Mesenchymal stem cell (in vitro differentiated cells and primary cell): ENCODE measurements around the gene AGPAT2.
"Not testable (repeated sequence)": the region's sequence is repeated elsewhere in the genome, so short reads cannot be mapped to it uniquely, and the experiment has no call there.

ENCODE experiments used
- DNase-seq: peaks from one replicate; pipeline ENCODE4 v3.0.0-alpha.2; 2013
- H2AFZ ChIP-seq: one replicate; pipeline ENCODE4 v1.6.1; 2013; ENCODE audit warnings: low read depth, mild to moderate bottlenecking, control low read depth, inconsistent platforms, low read length, moderate library complexity
- H2AK5ac ChIP-seq: 2 replicates; pipeline ENCODE4 v1.6.1; 2013; ENCODE audit warnings: low read length, moderate library complexity, mild to moderate bottlenecking, inconsistent platforms; ENCODE audit not compliant: severe bottlenecking
- H2BK120ac ChIP-seq: one replicate; pipeline ENCODE4 v1.6.1; 2013; ENCODE audit warnings: low read depth, mild to moderate bottlenecking, inconsistent platforms, low read length, moderate library complexity
- H2BK12ac ChIP-seq, 2 experiments: one replicate each; pipeline ENCODE4 v1.6.1; 2013; ENCODE audit warnings: inconsistent platforms in 2 of 2, low read length in 2 of 2, mild to moderate bottlenecking in 2 of 2, moderate library complexity in 2 of 2, control low read depth in 1 of 2
- H2BK15ac ChIP-seq: one replicate; pipeline ENCODE4 v1.6.1; 2013; ENCODE audit warnings: mild to moderate bottlenecking, low read depth, inconsistent platforms; ENCODE audit not compliant: poor library complexity, severe bottlenecking
- H2BK5ac ChIP-seq: 2 replicates; pipeline ENCODE4 v1.6.1; 2013; ENCODE audit warnings: low read depth, mild to moderate bottlenecking, low read length, control low read depth, inconsistent platforms; ENCODE audit not compliant: poor library complexity, severe bottlenecking
- H3K14ac ChIP-seq, 2 experiments: one replicate each; pipeline ENCODE4 v1.6.1; 2013; ENCODE audit warnings: inconsistent platforms in 2 of 2, low read length in 2 of 2, control low read depth in 1 of 2, mild to moderate bottlenecking in 1 of 2, moderate library complexity in 1 of 2
- H3K18ac ChIP-seq, 2 experiments: one replicate each; pipeline ENCODE4 v1.6.1; 2013; ENCODE audit warnings: inconsistent platforms in 2 of 2, low read length in 2 of 2, control low read depth in 1 of 2, low read depth in 1 of 2, mild to moderate bottlenecking in 1 of 2
- H3K23ac ChIP-seq, 2 experiments: one replicate each; pipeline ENCODE4 v1.6.1; 2013; ENCODE audit warnings: inconsistent platforms in 2 of 2, low read length in 2 of 2, mild to moderate bottlenecking in 2 of 2, moderate library complexity in 2 of 2, control low read depth in 1 of 2
- H3K27ac ChIP-seq: 2 replicates; pipeline ENCODE4 v1.5.1; 2013; ENCODE audit warnings: mild to moderate bottlenecking, moderate library complexity, low read length, control low read depth, inconsistent platforms; ENCODE audit not compliant: poor library complexity, severe bottlenecking
- H3K27me3 ChIP-seq, 2 experiments: 2 replicates each; pipeline versions ENCODE4 v1.6.1 to v1.7.0; 2013; ENCODE audit warnings: low read length in 2 of 2, mild to moderate bottlenecking in 2 of 2, moderate library complexity in 2 of 2, control low read depth in 1 of 2, inconsistent platforms in 1 of 2; ENCODE audit not compliant: control insufficient read depth in 1 of 2, insufficient read depth in 1 of 2
- H3K36me3 ChIP-seq, 2 experiments: 2 replicates each; pipeline versions ENCODE4 v1.6.1 to v1.7.0; 2013; ENCODE audit warnings: low read length in 2 of 2, control low read depth in 1 of 2, inconsistent platforms in 1 of 2, low read depth in 1 of 2, mild to moderate bottlenecking in 1 of 2; ENCODE audit not compliant: insufficient read depth in 2 of 2, control insufficient read depth in 1 of 2
- H3K4ac ChIP-seq, 2 experiments: one replicate each; pipeline ENCODE4 v1.6.1; 2013; ENCODE audit warnings: inconsistent platforms in 2 of 2, low read length in 2 of 2, mild to moderate bottlenecking in 2 of 2, moderate library complexity in 2 of 2, control low read depth in 1 of 2, low read depth in 1 of 2
- H3K4me1 ChIP-seq: 2 replicates; pipeline ENCODE4 v1.6.1; 2013; ENCODE audit warnings: low read depth, low read length, control low read depth; ENCODE audit not compliant: control insufficient read depth, insufficient read depth
- H3K4me2 ChIP-seq: 2 replicates; pipeline ENCODE4 v1.6.1; 2013; ENCODE audit warnings: low read length, mild to moderate bottlenecking, inconsistent platforms; ENCODE audit not compliant: poor library complexity, severe bottlenecking
- H3K4me3 ChIP-seq, 2 experiments: 2 replicates each; pipeline versions ENCODE4 v1.5.1 to v1.7.0; 2013; ENCODE audit warnings: low read length in 2 of 2, mild to moderate bottlenecking in 2 of 2, control low read depth in 1 of 2, low read depth in 1 of 2; ENCODE audit not compliant: insufficient read depth in 1 of 2
- H3K79me1 ChIP-seq: replicated peaks from 2 replicates; pipeline ENCODE4 v1.6.1; 2013; ENCODE audit warnings: mild to moderate bottlenecking, control low read depth, low read length, inconsistent platforms; ENCODE audit not compliant: poor library complexity, severe bottlenecking
- H3K9ac ChIP-seq: 2 replicates; pipeline ENCODE4 v1.7.0; 2013; ENCODE audit warnings: mild to moderate bottlenecking, low read length, moderate library complexity
- H3K9me3 ChIP-seq: 2 replicates; pipeline ENCODE4 v1.7.0; 2013; ENCODE audit warnings: mild to moderate bottlenecking, low read length; ENCODE audit not compliant: control insufficient read depth
- H4K8ac ChIP-seq: one replicate; pipeline ENCODE4 v1.6.1; 2013; ENCODE audit warnings: inconsistent platforms, mild to moderate bottlenecking, low read length, moderate library complexity
- H4K91ac ChIP-seq: one replicate; pipeline ENCODE4 v1.6.1; 2013; ENCODE audit warnings: mild to moderate bottlenecking, low read length, inconsistent platforms
- WGBS: methylation state at CpG from one replicate; pipeline ENCODE4 v1.1.7; 2013; ENCODE audit warnings: mixed read lengths; 5-methylcytosine and 5-hydroxymethylcytosine counted together

AGPAT2 gene

DNA sequence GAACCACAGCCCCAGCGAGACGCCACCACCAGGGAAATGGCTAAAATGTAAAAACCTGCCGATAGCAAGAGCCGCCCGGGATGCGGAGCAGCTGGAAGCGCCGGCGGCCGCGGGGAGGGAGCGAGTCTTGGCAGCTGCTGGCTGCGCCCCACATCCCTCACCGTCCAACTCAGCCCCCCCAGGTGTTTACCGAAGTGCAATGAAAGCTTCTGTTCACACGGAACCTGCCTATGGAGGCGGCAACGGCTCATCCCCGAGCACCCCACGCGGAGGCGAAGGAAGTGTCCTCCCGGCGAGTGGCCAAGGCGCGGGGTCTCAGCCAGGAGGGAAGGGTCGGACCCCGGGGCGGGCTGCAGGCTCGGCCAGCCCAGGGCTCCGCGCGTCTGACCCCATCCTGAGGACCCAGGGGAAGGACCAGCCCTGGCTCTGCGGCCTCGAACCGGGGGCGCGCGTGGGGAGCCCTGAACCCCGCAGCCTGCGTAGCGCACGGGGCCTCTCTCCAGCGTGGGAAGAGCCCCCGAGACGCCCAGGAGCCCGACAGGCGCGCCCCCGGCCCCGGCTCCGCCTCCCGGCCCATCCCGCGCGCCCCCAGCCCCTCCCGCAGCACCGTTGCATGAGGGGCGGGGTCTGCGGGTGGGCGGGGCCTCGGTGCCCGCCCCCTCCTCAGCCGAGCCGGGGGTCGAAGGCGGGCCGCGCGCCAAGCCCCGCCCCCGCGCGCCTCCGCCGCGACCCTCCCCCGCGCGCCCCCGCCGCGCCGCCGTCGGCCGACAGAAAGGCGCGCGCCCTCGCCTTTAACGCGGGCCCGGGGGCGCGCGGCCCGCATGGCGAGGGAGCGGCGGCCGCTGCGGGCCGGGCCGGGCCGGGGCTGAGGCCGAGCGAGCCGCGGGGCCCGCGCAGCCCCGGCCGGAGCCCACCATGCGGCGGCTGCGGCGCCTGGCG, 24.8 kb upstream of the AGPAT2 start, which contains the start of gene DIPK1B:
TSS of gene DIPK1B (plus strand) at position 822 of the 939 bp plus-strand sequence. CDS start at position 916, 94 bp downstream.
- Histone ChIP-seq H3K79me1 (peaks cover 3% of the 10 kb centered on the region), H3K4ac (peak within 1 kb of the TSS; percentile 35 to 46), H2BK15ac (peak within 1 kb of the TSS; percentile 57), H2AFZ (peak within 1 kb of the TSS; percentile 39), H3K36me3 (peaks cover 0 to 6% of the 10 kb centered on the region in 2 experiments), H4K91ac (peak within 1 kb of the TSS; percentile 56), H3K9me3 (no peaks in the 10 kb centered on the region), H3K4me3 (peak within 1 kb of the TSS in 1 of 2 experiments; percentile 66), H2BK120ac (no peak within 1 kb of the TSS), H2AK5ac (no peak within 1 kb of the TSS), H3K4me2 (peak within 1 kb of the TSS; percentile 77), H3K27me3 (peaks cover 4 to 48% of the 10 kb centered on the region in 2 experiments), H2BK12ac (peak within 1 kb of the TSS in 1 of 2 experiments; percentile 65), H3K23ac (peak within 1 kb of the TSS in 1 of 2 experiments; percentile 87), H3K18ac (peak within 1 kb of the TSS in 1 of 2 experiments; percentile 30), H2BK5ac (no peak within 1 kb of the TSS), H3K4me1 (peaks cover 23% of the 10 kb centered on the region), H3K14ac (no peak within 1 kb of the TSS), H3K27ac (no peak within 1 kb of the TSS), H4K8ac (peak within 1 kb of the TSS; percentile 71), H3K9ac (no peak within 1 kb of the TSS)
- no peak for DNase-seq
- 2% methylated on average over 93 of the region's 119 CpGs for WGBS

DNA sequence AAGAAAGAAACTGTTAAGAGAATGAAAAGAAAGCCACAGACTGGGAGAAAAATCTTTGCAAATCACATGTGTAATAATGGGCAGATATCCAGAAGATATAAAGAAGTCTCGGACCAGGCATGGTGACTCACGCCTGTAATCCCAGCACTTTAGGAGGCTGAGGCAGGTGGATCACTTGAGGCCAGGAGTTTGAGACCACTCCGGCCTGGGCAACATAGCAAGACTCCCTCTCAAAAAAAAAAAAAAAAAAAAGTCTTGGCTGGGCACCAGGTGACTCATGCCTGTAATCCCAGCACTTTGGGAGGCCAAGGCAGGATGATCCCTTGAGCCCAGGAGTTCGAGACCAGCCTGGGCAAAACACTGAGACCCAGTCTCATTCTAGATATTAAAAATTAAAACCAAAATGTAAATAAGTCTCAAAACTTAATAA, 24.0 kb upstream of the AGPAT2 start:
- not testable (repeated sequence) for H3K27ac ChIP-seq, H2BK5ac ChIP-seq, H3K18ac ChIP-seq, H3K79me1 ChIP-seq, H4K8ac ChIP-seq, H2AK5ac ChIP-seq, H3K4me3 ChIP-seq, H2BK12ac ChIP-seq, H3K23ac ChIP-seq, H4K91ac ChIP-seq, H3K14ac ChIP-seq, H3K9me3 ChIP-seq, H3K4ac ChIP-seq, H2BK120ac ChIP-seq, H2BK15ac ChIP-seq, H2AFZ ChIP-seq, H3K4me2 ChIP-seq, H3K9ac ChIP-seq, H3K36me3 ChIP-seq
- WGBS = 52% methylated on average over 4 of the region's 4 CpGs
- DNase-seq = peak; percentile 74
- Histone ChIP-seq H3K27me3 (peaks cover 4 to 48% of the 10 kb centered on the region in 2 experiments), H3K4me1 (peaks cover 23% of the 10 kb centered on the region)

DNA sequence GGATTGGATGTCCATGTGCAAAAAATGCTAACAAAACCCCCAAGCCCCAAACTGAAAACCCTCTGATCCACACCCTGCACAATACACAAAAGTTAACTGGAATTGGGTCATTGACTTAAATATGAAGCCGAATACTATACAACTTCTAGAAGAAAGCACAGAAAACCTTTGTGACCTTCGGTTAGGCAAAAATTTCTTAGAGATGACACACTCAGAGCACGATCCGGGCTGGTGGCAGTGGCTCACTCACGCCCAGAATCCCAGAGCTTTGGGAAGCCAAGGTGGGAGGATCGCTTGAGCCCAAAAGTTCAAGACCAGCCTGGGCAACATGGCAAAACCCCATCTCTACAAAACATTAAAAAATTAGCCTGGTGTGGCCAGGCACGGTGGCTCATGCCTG, 23.3 kb upstream of the AGPAT2 start:
- Histone ChIP-seq H3K9ac (no peak overlapping the region), H3K4me1 (peaks cover 23% of the 10 kb centered on the region), H2AK5ac (no peak overlapping the region), H3K18ac (no peak overlapping the region), H2BK15ac (no peak overlapping the region), H2BK5ac (no peak overlapping the region), H3K4me3 (no peak overlapping the region), H3K14ac (no peak overlapping the region), H3K9me3 (no peaks in the 10 kb centered on the region), H4K91ac (no peak overlapping the region), H3K36me3 (peaks cover 0 to 6% of the 10 kb centered on the region in 2 experiments), H2BK120ac (no peak overlapping the region), H2AFZ (no peak overlapping the region), H3K27me3 (peaks cover 9 to 55% of the 10 kb centered on the region in 2 experiments), H3K79me1 (peaks cover 3% of the 10 kb centered on the region), H3K4ac (no peak overlapping the region), H3K4me2 (no peak overlapping the region), H2BK12ac (no peak overlapping the region), H3K23ac (no peak overlapping the region), H4K8ac (no peak overlapping the region), H3K27ac (no peak overlapping the region)
- whole genome bisulfite sequencing = 77% methylated on average over 7 of the region's 7 CpGs
- DNase-seq = no peak

DNA sequence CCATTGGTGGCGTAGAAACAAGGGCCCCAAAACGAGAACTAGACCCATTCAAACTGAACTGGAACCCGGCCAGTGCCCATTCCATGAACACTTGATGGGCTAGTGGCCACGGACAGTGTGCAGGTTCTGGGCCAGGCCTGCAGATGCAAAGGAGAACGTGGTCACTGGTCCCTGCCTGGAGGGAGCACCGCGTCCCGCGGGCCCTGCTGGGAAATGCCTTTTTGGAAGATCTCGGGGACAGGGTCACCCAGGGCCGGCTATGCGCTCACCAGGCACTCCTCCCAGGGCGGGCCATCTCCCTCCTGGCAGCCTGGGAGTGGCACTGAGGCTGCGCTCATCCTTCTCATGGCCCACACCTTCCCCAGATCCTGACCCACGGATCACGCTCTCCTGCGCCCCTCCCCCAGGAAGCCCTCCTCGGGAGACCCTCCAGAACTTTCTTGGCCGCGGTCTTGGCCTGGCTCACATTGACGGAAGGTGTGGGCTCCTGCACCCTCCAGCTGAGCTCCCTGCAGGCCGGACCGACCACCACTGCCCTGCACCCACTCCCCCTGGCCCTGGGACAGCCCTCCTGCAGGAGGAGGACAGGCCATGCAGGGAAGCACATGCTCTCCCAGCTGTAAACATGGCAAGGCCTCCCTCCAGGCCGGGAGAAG, 22.3 kb upstream of the AGPAT2 start:
- H3K27me3 ChIP-seq = peaks cover 9 to 57% of the 10 kb centered on the region in 2 experiments
- no peak overlapping the region for H2BK12ac ChIP-seq
- no peaks in the 10 kb centered on the region for H3K9me3 ChIP-seq
- no peak for DNase-seq
- H3K23ac ChIP-seq = no peak overlapping the region
- no peak overlapping the region for H2BK15ac ChIP-seq
- H2AFZ ChIP-seq = no peak overlapping the region
- H4K91ac ChIP-seq = no peak overlapping the region
- H2BK120ac ChIP-seq = no peak overlapping the region
- H2BK5ac ChIP-seq = no peak overlapping the region
- H3K14ac ChIP-seq = no peak overlapping the region
- peaks cover 23% of the 10 kb centered on the region for H3K4me1 ChIP-seq
- no peak overlapping the region for H3K4me3 ChIP-seq
- 96% methylated on average over 24 of the region's 24 CpGs for WGBS
- H4K8ac ChIP-seq = no peak overlapping the region
- no peak overlapping the region for H3K4me2 ChIP-seq
- no peak overlapping the region for H3K27ac ChIP-seq
- H2AK5ac ChIP-seq = no peak overlapping the region
- no peak overlapping the region for H3K18ac ChIP-seq
- no peak overlapping the region for H3K9ac ChIP-seq
- H3K79me1 ChIP-seq = peaks cover 3% of the 10 kb centered on the region
- H3K4ac ChIP-seq = no peak overlapping the region
- peaks cover 0 to 4% of the 10 kb centered on the region in 2 experiments for H3K36me3 ChIP-seq
